HepG2 (cell line): ENCODE data around the gene CITED2. TPM values are rescaled to one million over a fixed set of nuclear protein-coding genes. Genes with fewer than 3 reads are reported as not detected.

Experiments
- ATAC-seq: fragments of 200-7000 bp; cut with Tn5 transposase; 3 replicates; pipeline ENCODE4 v1.9.1; 2020; ENCODE audit warnings: mild to moderate bottlenecking, moderate library complexity
- BruUV-seq: library from RNA; stranded (reverse); fragments of 400-500 nt; replicated peaks from 2 replicates; lab custom pipeline; 2021; lab: Mats Ljungman, UMichigan
- CTCF ChIA-PET: fragments of 300-600 bp; formaldehyde crosslinking; extraction: SDS; loops from one replicate; lab custom pipeline; 2021; ENCODE audit warnings: low total read pairs, inconsistent platforms, low intra/inter-chr PET ratio; lab: Yijun Ruan, JAX
- POLR2A ChIA-PET: fragments of 350-600 bp; sonication (Branson Sonifier 250); formaldehyde crosslinking; loops from one replicate; lab custom pipeline; 2020; ENCODE audit warnings: antibody characterized with exemption, inconsistent platforms; lab: Yijun Ruan, JAX
- DNase-seq: peaks from one replicate; pipeline ENCODE4 v3.0.0-alpha.2; 2015; ENCODE audit warnings: low spot score
- FAIRE-seq: peaks from 3 replicates; lab custom pipeline; 2011; peaks lifted over from hg19 to GRCh38; lab: Jason Lieb, UNC
- H2AFZ ChIP-seq: one replicate; pipeline ENCODE4 v1.6.1; 2011; ENCODE audit warnings: low read length, inconsistent platforms
- H3K27ac ChIP-seq: fragments of 300-600 bp; 3 replicates; pipeline ENCODE4 v1.8.0; 2011; ENCODE audit warnings: mixed run types, mild to moderate bottlenecking, mixed read lengths, low read length, inconsistent platforms; ENCODE audit not compliant: insufficient read depth; ENCODE audit errors: extremely low read length
- H3K27me3 ChIP-seq, 2 experiments: fragments of 200-600 bp in 1 of 2; 2 replicates in 1 of 2; 3 replicates in 1 of 2; pipeline versions ENCODE4 v1.6.0 to v1.8.0; 2011; ENCODE audit warnings: low read length in 2 of 2, mild to moderate bottlenecking in 2 of 2, moderate library complexity in 2 of 2, inconsistent platforms in 1 of 2; ENCODE audit not compliant: insufficient read depth in 2 of 2, control insufficient read depth in 1 of 2
- H3K36me3 ChIP-seq, 2 experiments: fragments of 200-600 bp in 1 of 2; replicated peaks in 1 of 2; 2 replicates in 1 of 2; 3 replicates in 1 of 2; pipeline versions ENCODE4 v1.5.1 to v1.8.0; 2011; ENCODE audit warnings: low read length in 2 of 2, inconsistent platforms in 1 of 2; ENCODE audit not compliant: insufficient read depth in 2 of 2, control insufficient read depth in 1 of 2
- H3K4me1 ChIP-seq: 2 replicates; pipeline ENCODE4 v1.5.1; 2012; ENCODE audit warnings: low read length, inconsistent platforms; ENCODE audit not compliant: insufficient read depth
- H3K4me2 ChIP-seq: 2 replicates; pipeline ENCODE4 v1.6.0; 2011; ENCODE audit warnings: low read depth, low read length, inconsistent platforms
- H3K4me3 ChIP-seq, 3 experiments: fragments of 200-600 bp in 1 of 3; sonication (generic), shearing (Covaris generic) in 1 of 3; replicated peaks in 1 of 3; 2 replicates each; pipeline ENCODE4 v1.5.1; 2011 to 2016; ENCODE audit warnings: low read length in 3 of 3, inconsistent platforms in 2 of 3, low read depth in 2 of 3, mild to moderate bottlenecking in 2 of 3, control low read depth in 1 of 3, mixed read lengths in 1 of 3; ENCODE audit not compliant: insufficient read depth in 1 of 3
- H3K79me2 ChIP-seq: one replicate; pipeline ENCODE4 v1.6.1; 2011; ENCODE audit warnings: low read length, inconsistent platforms; ENCODE audit not compliant: insufficient read depth
- H3K9ac ChIP-seq: 2 replicates; pipeline ENCODE4 v1.6.0; 2011; ENCODE audit warnings: mild to moderate bottlenecking, low read depth, low read length, inconsistent platforms; ENCODE audit not compliant: insufficient read depth
- H3K9me3 ChIP-seq: 2 replicates; pipeline ENCODE4 v1.5.1; 2012; ENCODE audit warnings: mild to moderate bottlenecking, low read length
- H4K20me1 ChIP-seq: 2 replicates; pipeline ENCODE4 v1.6.0; 2011; ENCODE audit warnings: inconsistent platforms, mild to moderate bottlenecking, low read length, moderate library complexity; ENCODE audit not compliant: insufficient read depth
- ETS1 ChIP-seq: sonication (generic); formaldehyde crosslinking; IDR thresholded peaks from 2 replicates; pipeline ENCODE4 v1.4.0; 2020; ENCODE audit warnings: missing genetic modification reagents
- NAIF1 ChIP-seq: sonication (generic); formaldehyde crosslinking; IDR thresholded peaks from 2 replicates; pipeline ENCODE4 v1.5.0; 2020; ENCODE audit warnings: mild to moderate bottlenecking, missing genetic modification reagents, borderline replicate concordance
- RFX1 ChIP-seq: fragments of 450-650 bp; IDR thresholded peaks from 2 replicates; pipeline ENCODE4 v1.6.1; 2017
- TCF12 ChIP-seq, 2 experiments: fragments of 450-650 bp in 1 of 2; sonication (generic) in 1 of 2; formaldehyde crosslinking in 1 of 2; IDR thresholded peaks; 2 replicates each; pipeline versions ENCODE4 v1.6.1 to v1.8.0; 2017 to 2022; ENCODE audit warnings: antibody characterized with exemption in 1 of 2, mild to moderate bottlenecking in 1 of 2, missing genetic modification reagents in 1 of 2, moderate library complexity in 1 of 2
- TOPORS ChIP-seq: sonication (generic); formaldehyde crosslinking; IDR thresholded peaks from 2 replicates; pipeline ENCODE4 v1.8.0; 2023; ENCODE audit warnings: mild to moderate bottlenecking, missing genetic modification reagents
- ZNF253 ChIP-seq: sonication (generic); formaldehyde crosslinking; IDR thresholded peaks from 2 replicates; pipeline ENCODE4 v1.8.0; 2022; ENCODE audit warnings: mild to moderate bottlenecking, missing genetic modification reagents, borderline replicate concordance
- ZNF326 ChIP-seq: sonication (generic); formaldehyde crosslinking; IDR thresholded peaks from 2 replicates; pipeline ENCODE4 v1.4.0; 2020; ENCODE audit warnings: missing genetic modification reagents, borderline replicate concordance
- ZNF660 ChIP-seq: sonication (generic); formaldehyde crosslinking; IDR thresholded peaks from 2 replicates; pipeline ENCODE4 v1.5.1; 2020; ENCODE audit warnings: mild to moderate bottlenecking, low read depth, missing genetic modification reagents, borderline replicate concordance
- ZNF761 ChIP-seq: sonication (generic); formaldehyde crosslinking; conservative IDR thresholded peaks from 2 replicates; pipeline ENCODE4 v1.4.0; 2020; ENCODE audit warnings: mild to moderate bottlenecking, missing genetic modification reagents
- ZNF773 ChIP-seq: sonication (generic); formaldehyde crosslinking; IDR thresholded peaks from 2 replicates; pipeline ENCODE4 v1.4.0; 2020; ENCODE audit warnings: missing genetic modification reagents, borderline replicate concordance
- WGBS: methylation state at CpG from one replicate; pipeline ENCODE4 v1.1.6; 2017; ENCODE audit warnings: low lambda C conversion rate; 5-methylcytosine and 5-hydroxymethylcytosine counted together
- in situ Hi-C: cut with HindIII; loops from 2 replicates; pipeline ENCODE4 v1.10.0; 2017; ENCODE audit warnings: low pct_unique_long_range_greater_than_20kb; ENCODE audit not compliant: extremely low pct_ligation_motif_present
- intact Hi-C: fragments of 100-400 bp; cut with micrococcal nuclease; formaldehyde crosslinking; loops from one replicate; pipeline ENCODE4 v1.10.0; 2022; ENCODE audit not compliant: unreplicated experiment
- polyA plus RNA-seq, 8 experiments: library from polyadenylated mRNA; depleted of rRNA in 3 of 8; stranded (reverse) in 7 of 8; unstranded in 1 of 8; fragments of >200 nt; fragmentation: Illumina TruSeq in 4 of 8; extraction: Trizol in 4 of 8; gene quantifications; 2 replicates each; pipeline versions ENCODE4 v1.2.1 to v1.2.3, GENCODE V29; 2011 to 2016; ENCODE audit warnings: low read depth in 4 of 8, missing spikeins in 1 of 8, mixed read lengths in 1 of 8; ENCODE audit not compliant: insufficient read depth in 1 of 8
- total RNA-seq, 5 experiments: library from RNA; depleted of rRNA; stranded (reverse); fragments of >200 nt; fragmentation: Illumina TruSeq; extraction: Trizol; gene quantifications; 2 replicates each; pipeline ENCODE4 v1.2.3, GENCODE V29; 2016; ENCODE audit warnings: low read depth in 1 of 5

Gene CITED2
- total and polyA plus RNA-seq, 2 of the 13 experiments (the other 11 are each of a cell fraction or from before 2014, with no cell fraction given), result 17.6 to 57.2 TPM

DNA sequence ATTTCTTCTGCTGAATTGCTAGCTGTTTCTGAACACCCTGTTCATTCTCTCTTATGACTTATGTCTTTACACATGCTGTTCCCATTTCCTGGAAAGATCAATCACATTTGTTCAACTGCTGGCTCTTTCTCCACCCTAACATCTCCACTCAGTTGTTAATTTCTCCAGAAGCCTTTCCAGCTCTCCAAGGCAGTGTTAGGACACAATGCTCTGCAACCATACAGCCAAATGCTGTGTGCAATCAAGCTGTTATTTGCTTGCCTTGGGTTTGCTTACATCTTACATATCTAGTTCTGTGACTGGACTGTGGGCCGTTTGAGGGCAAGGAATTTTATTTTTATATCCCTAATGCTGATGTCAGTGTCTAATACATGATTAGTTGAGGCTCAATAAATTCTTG lies 24.2 kb upstream of the CITED2 start:
- Histone ChIP-seq H4K20me1 (no peaks in the 10 kb centered on the region), H3K27me3 (peaks cover 0 to 2% of the 10 kb centered on the region in 2 experiments; a peak in 1 of 5 replicates), H3K9ac (no peak overlapping the region), H3K4me2 (no peak overlapping the region), H2AFZ (no peak overlapping the region), H3K4me1 (peaks cover 11% of the 10 kb centered on the region), H3K4me3 (no peak overlapping the region), H3K36me3 (no peaks in the 10 kb centered on the region), H3K79me2 (no peaks in the 10 kb centered on the region), H3K27ac (no peak overlapping the region), H3K9me3 (no peaks in the 10 kb centered on the region)
- ATAC-seq, result no peak
- ChIA-PET CTCF (no interaction called here), POLR2A (no interaction called here)
- intact Hi-C loops, result no loop called here
- no TSS peak for BruUV-seq
- FAIRE-seq, result no peak
- in situ Hi-C loops, result no loop called here
- TF ChIP-seq ZNF660 (CRISPR knock-in tag), result no peak
- TF ChIP-seq ETS1, result no peak
- no peak for TF ChIP-seq ZNF253
- 3% methylated on average over 1 of the region's 1 CpG for WGBS
- DNase-seq, result no peak

GRCh38 chr6:139395891-139396301 lies 21.4 kb upstream of the CITED2 start:
- Histone ChIP-seq H3K27ac (no peak overlapping the region), H4K20me1 (no peaks in the 10 kb centered on the region)
- in situ Hi-C loops, result no loop called here
- TF ChIP-seq ZNF773 (CRISPR knock-in tag), result no peak
- TF ChIP-seq ZNF761 (CRISPR knock-in tag), result no peak
- TF ChIP-seq TOPORS, result no peak
- TF ChIP-seq TCF12 (IDR thresholded peaks at IDR 0.05), result no peak
- TF ChIP-seq TCF12 (CRISPR knock-in tag; IDR thresholded peaks at IDR 0.05), result no peak
- TF ChIP-seq ZNF326 (CRISPR knock-in tag), result no peak
- TF ChIP-seq NAIF1, result no peak
- TF ChIP-seq RFX1, result no peak
- TF ChIP-seq, all 625 proteins: peak for 0
- POLR2A ChIA-PET, result no interaction called here
- Histone ChIP-seq H3K4me2 (no peak overlapping the region), H3K4me3 (no peak overlapping the region), H3K36me3 (no peaks in the 10 kb centered on the region), H3K4me1 (peaks cover 34% of the 10 kb centered on the region), H3K9me3 (no peaks in the 10 kb centered on the region), H3K27me3 (no peaks in the 10 kb centered on the region), H3K79me2 (no peaks in the 10 kb centered on the region), H2AFZ (no peak overlapping the region), H3K9ac (no peak overlapping the region)
- ATAC-seq (no peak), DNase-seq (no peak), FAIRE-seq (no peak)
- intact Hi-C loops, result no loop called here
- WGBS, result 73% methylated on average over 9 of the region's 9 CpGs
- no TSS peak for BruUV-seq
- CTCF ChIA-PET, result no interaction called here
